HG03439 (cell line): ENCODE data around the gene SLC12A3.

ENCODE experiments used
- ATAC-seq: cut with Tn5 transposase; IDR thresholded peaks from one replicate; pipeline ENCODE4 v1.9.1; 2021; ENCODE audit warnings: mild to moderate bottlenecking, moderate library complexity; ENCODE audit not compliant: unreplicated experiment

Gene SLC12A3

GRCh38 chr16:56864960-56865359 lies at the start of gene SLC12A3:
SLC12A3 (plus strand) TSS chr16:56865207; CDS start chr16:56865236, 29 bp downstream.
- no peak for ATAC-seq

- no peak for ATAC-seq
Measured at GRCh38 chr16:56815721-56816120, 49.3 kb upstream of the SLC12A3 start.

- no peak for ATAC-seq
Measured at GRCh38 chr16:56817056-56817455, 48.0 kb upstream of the SLC12A3 start.

GRCh38 chr16:56817938-56818337 lies 47.1 kb upstream of the SLC12A3 start:
- no peak for ATAC-seq

GRCh38 chr16:56823081-56823733 lies 41.8 kb upstream of the SLC12A3 start:
- ATAC-seq, result no peak

- no peak for ATAC-seq
Measured at GRCh38 chr16:56824331-56824730, 40.7 kb upstream of the SLC12A3 start.

- ATAC-seq, result no peak
Measured at GRCh38 chr16:56824804-56825203, 40.2 kb upstream of the SLC12A3 start.

- no peak for ATAC-seq
Measured at GRCh38 chr16:56825826-56826225, 39.2 kb upstream of the SLC12A3 start.

GRCh38 chr16:56828647-56829046 lies 36.4 kb upstream of the SLC12A3 start:
- ATAC-seq, result no peak

- no peak for ATAC-seq
Measured at GRCh38 chr16:56830669-56831068, 34.3 kb upstream of the SLC12A3 start.

GRCh38 chr16:56832768-56833167 lies 32.2 kb upstream of the SLC12A3 start:
- ATAC-seq, result no peak

GRCh38 chr16:56833243-56833970 lies 31.6 kb upstream of the SLC12A3 start:
- no peak for ATAC-seq

GRCh38 chr16:56835320-56835719 lies 29.7 kb upstream of the SLC12A3 start:
- ATAC-seq, result no peak

- ATAC-seq, result no peak
Measured at GRCh38 chr16:56836410-56837230, 28.4 kb upstream of the SLC12A3 start.

- no peak for ATAC-seq
Measured at GRCh38 chr16:56838622-56839337, 26.2 kb upstream of the SLC12A3 start.

- no peak for ATAC-seq
Measured at GRCh38 chr16:56841233-56841632, 23.8 kb upstream of the SLC12A3 start.

- no peak for ATAC-seq
Measured at GRCh38 chr16:56841659-56842058, 23.3 kb upstream of the SLC12A3 start.

GRCh38 chr16:56842133-56842532 lies 22.9 kb upstream of the SLC12A3 start:
- no peak for ATAC-seq

GRCh38 chr16:56844056-56844455 lies 21.0 kb upstream of the SLC12A3 start:
- ATAC-seq, result no peak

GRCh38 chr16:56847173-56847910 lies 17.7 kb upstream of the SLC12A3 start:
- no peak for ATAC-seq
